Liver (tissue), 9 donors: ENCODE data around the gene LRFN5. TPM values are rescaled to one million over a fixed set of nuclear protein-coding genes. Genes with fewer than 3 reads are reported as not detected.

Source experiments
- DNase-seq: peaks from one replicate; pipeline ENCODE4 v3.0.0-alpha.2; 2017; ENCODE audit warnings: low spot score
- H3K27ac ChIP-seq, 2 donors: one replicate each; pipeline ENCODE4 v1.7.0; 2013; ENCODE audit warnings: inconsistent platforms in 2 of 2, low read length in 2 of 2, control low read depth in 1 of 2, low read depth in 1 of 2, mild to moderate bottlenecking in 1 of 2
- H3K27me3 ChIP-seq, 4 donors: one replicate each; pipeline versions ENCODE4 v1.6.1 to v1.7.0; 2013; ENCODE audit warnings: low read length in 3 of 4, inconsistent platforms in 1 of 4, mild to moderate bottlenecking in 1 of 4, moderate library complexity in 1 of 4; ENCODE audit not compliant: control insufficient read depth in 4 of 4, insufficient read depth in 4 of 4
- H3K36me3 ChIP-seq, 4 donors: one replicate each; pipeline versions ENCODE4 v1.6.1 to v1.7.0; 2013; ENCODE audit warnings: low read length in 3 of 4, mild to moderate bottlenecking in 3 of 4, low read depth in 1 of 4, moderate library complexity in 1 of 4; ENCODE audit not compliant: control insufficient read depth in 4 of 4, insufficient read depth in 3 of 4
- H3K4me1 ChIP-seq, 4 donors: one replicate each; pipeline versions ENCODE4 v1.6.1 to v1.7.0; 2013; ENCODE audit warnings: low read length in 3 of 4, mild to moderate bottlenecking in 3 of 4, moderate library complexity in 1 of 4; ENCODE audit not compliant: control insufficient read depth in 4 of 4, insufficient read depth in 4 of 4
- H3K4me3 ChIP-seq, 3 donors: one replicate each; pipeline versions ENCODE4 v1.6.1 to v1.7.0; 2013; ENCODE audit warnings: low read length in 3 of 3, control low read depth in 1 of 3, low read depth in 1 of 3, mild to moderate bottlenecking in 1 of 3
- H3K9ac ChIP-seq, 2 donors: one replicate each; pipeline ENCODE4 v1.7.0; 2013; ENCODE audit warnings: low read length in 2 of 2, mild to moderate bottlenecking in 2 of 2, moderate library complexity in 2 of 2, control low read depth in 1 of 2, low read depth in 1 of 2
- H3K9me3 ChIP-seq, 4 donors: one replicate each; pipeline versions ENCODE4 v1.6.1 to v1.7.0; 2013; ENCODE audit warnings: low read length in 3 of 4; ENCODE audit not compliant: control insufficient read depth in 4 of 4
- EGR1 ChIP-seq, 2 donors: IDR thresholded peaks; 2 replicates each; pipeline ENCODE4 v1.6.1; 2016 to 2018; ENCODE audit warnings: antibody characterized with exemption in 2 of 2, low read depth in 2 of 2
- FOXA1 ChIP-seq: IDR thresholded peaks from 2 replicates; pipeline ENCODE4 v1.6.1; 2016; ENCODE audit warnings: antibody characterized with exemption
- FOXA2 ChIP-seq: IDR thresholded peaks from 2 replicates; pipeline ENCODE4 v1.6.1; 2016; ENCODE audit warnings: antibody characterized with exemption
- GABPA ChIP-seq, 2 donors: IDR thresholded peaks in 1 of 2; conservative IDR thresholded peaks in 1 of 2; 2 replicates each; pipeline ENCODE4 v1.6.1; 2016; ENCODE audit warnings: antibody characterized with exemption in 2 of 2, mild to moderate bottlenecking in 1 of 2, moderate library complexity in 1 of 2
- HNF4A ChIP-seq, 2 donors: conservative IDR thresholded peaks; 2 replicates each; pipeline ENCODE4 v1.6.1; 2016; ENCODE audit warnings: antibody characterized with exemption in 2 of 2, mild to moderate bottlenecking in 2 of 2
- HNF4G ChIP-seq: IDR thresholded peaks from 2 replicates; pipeline ENCODE4 v1.6.1; 2016; ENCODE audit warnings: antibody characterized with exemption
- JUND ChIP-seq, 2 donors: IDR thresholded peaks; 2 replicates each; pipeline ENCODE4 v1.6.1; 2016; ENCODE audit warnings: antibody characterized with exemption in 2 of 2
- NR2F2 ChIP-seq: IDR thresholded peaks from 2 replicates; pipeline ENCODE4 v1.6.1; 2016; ENCODE audit warnings: antibody characterized with exemption
- RXRA ChIP-seq, 2 donors: IDR thresholded peaks; 2 replicates each; pipeline ENCODE4 v1.6.1; 2017 to 2018; ENCODE audit warnings: antibody characterized with exemption in 2 of 2, mild to moderate bottlenecking in 1 of 2
- WGBS: extraction: QIAGEN DNeasy Blood & Tissue Kit; methylation state at CpG from one replicate; pipeline ENCODE4 v1.1.7; 2013; 5-methylcytosine and 5-hydroxymethylcytosine counted together
- polyA plus RNA-seq, 2 donors: library from polyadenylated mRNA; stranded (reverse) in 1 of 2; unstranded in 1 of 2; fragments of 200-250 nt in 1 of 2; fragments of >200 nt in 1 of 2; fragmentation: Nextera tagmentation in 1 of 2; extraction: Ambion mirVana in 1 of 2; gene quantifications; one replicate each; pipeline versions ENCODE4 v1.2.1 to v1.2.3, GENCODE V29; 2013 to 2015
- total RNA-seq, 2 donors: library from RNA; depleted of rRNA; stranded (reverse); fragments of >200 nt; gene quantifications; one replicate each; pipeline ENCODE4 v1.2.3, GENCODE V29; 2014
- TF ChIP-seq, protein P1 (sequence below): IDR thresholded peaks from 2 replicates; pipeline ENCODE4 v1.6.1; 2016; ENCODE audit warnings: antibody characterized with exemption
- TF ChIP-seq, protein P2 (sequence below): IDR thresholded peaks from 2 replicates; pipeline ENCODE4 v1.6.1; 2016; ENCODE audit warnings: antibody characterized with exemption
- TF ChIP-seq, protein P3 (sequence below): fragments of 150-350 bp; IDR thresholded peaks from 2 replicates; pipeline ENCODE4 v1.5.1; 2017; ENCODE audit warnings: improper control_type of control experiment, low read depth, low read length; ENCODE audit not compliant: missing input control
- TF ChIP-seq, protein P4 (sequence below): IDR thresholded peaks from 2 replicates; pipeline ENCODE4 v1.6.1; 2016; ENCODE audit warnings: antibody characterized with exemption
- TF ChIP-seq, protein P5 (sequence below): IDR thresholded peaks from 2 replicates; pipeline ENCODE4 v1.6.1; 2016; ENCODE audit warnings: antibody characterized with exemption, mild to moderate bottlenecking
- donor health status: healthy.
- donor health status: healthy.
- donor health status: healthy.
- donor health status: healthy.
- donor health status: healthy.

LRFN5 gene
- total and polyA plus RNA-seq, 4 donors, result 0.07 to 0.23 (median 0.08) TPM; not detected in 1

DNA sequence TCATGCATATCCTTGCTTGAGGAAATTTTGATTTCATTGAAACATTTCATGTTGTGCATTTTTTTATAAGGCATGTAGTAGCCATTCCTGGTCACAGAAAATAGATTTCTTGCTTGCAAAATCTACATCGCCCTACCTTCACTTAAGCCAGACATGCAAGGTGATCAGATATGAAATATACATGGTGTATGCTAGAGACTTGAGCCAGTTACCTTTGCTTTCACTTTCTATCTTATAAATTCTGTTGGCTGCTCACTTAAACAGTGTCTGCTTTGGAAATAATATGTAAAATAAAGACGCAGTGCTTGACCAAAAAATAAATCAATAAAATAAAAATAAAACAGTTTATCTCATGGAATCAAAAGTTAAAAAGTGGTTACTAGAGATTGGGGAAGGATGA lies 136.5 kb downstream of the LRFN5 start:
- no peak overlapping the region for H3K9ac ChIP-seq
- H3K27me3 ChIP-seq, result no peaks in the 10 kb centered on the region
- H3K4me1 ChIP-seq, result no peaks in the 10 kb centered on the region
- no peak overlapping the region for H3K4me3 ChIP-seq
- H3K27ac ChIP-seq, result no peak overlapping the region
- WGBS, result 80% methylated on average over 2 of the region's 2 CpGs
- TF ChIP-seq EGR1 (IDR thresholded peaks at IDR 0.05; ENCODE audit: low read depth in 2 of 2) (no peak), FOXA1 (no peak), JUND (IDR thresholded peaks at IDR 0.05) (no peak), HNF4G (no peak), GABPA (IDR thresholded peaks at IDR 0.05 in 1 of 2, conservative IDR thresholded peaks at IDR 0.05 in 1 of 2) (no peak), RXRA (IDR thresholded peaks at IDR 0.05) (no peak), NR2F2 (no peak)
- TF ChIP-seq, protein P1, sequence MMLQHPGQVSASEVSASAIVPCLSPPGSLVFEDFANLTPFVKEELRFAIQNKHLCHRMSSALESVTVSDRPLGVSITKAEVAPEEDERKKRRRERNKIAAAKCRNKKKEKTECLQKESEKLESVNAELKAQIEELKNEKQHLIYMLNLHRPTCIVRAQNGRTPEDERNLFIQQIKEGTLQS, result no peak
- TF ChIP-seq, protein P2, sequence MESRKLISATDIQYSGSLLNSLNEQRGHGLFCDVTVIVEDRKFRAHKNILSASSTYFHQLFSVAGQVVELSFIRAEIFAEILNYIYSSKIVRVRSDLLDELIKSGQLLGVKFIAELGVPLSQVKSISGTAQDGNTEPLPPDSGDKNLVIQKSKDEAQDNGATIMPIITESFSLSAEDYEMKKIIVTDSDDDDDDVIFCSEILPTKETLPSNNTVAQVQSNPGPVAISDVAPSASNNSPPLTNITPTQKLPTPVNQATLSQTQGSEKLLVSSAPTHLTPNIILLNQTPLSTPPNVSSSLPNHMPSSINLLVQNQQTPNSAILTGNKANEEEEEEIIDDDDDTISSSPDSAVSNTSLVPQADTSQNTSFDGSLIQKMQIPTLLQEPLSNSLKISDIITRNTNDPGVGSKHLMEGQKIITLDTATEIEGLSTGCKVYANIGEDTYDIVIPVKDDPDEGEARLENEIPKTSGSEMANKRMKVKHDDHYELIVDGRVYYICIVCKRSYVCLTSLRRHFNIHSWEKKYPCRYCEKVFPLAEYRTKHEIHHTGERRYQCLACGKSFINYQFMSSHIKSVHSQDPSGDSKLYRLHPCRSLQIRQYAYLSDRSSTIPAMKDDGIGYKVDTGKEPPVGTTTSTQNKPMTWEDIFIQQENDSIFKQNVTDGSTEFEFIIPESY, result no peak
- TF ChIP-seq, protein P3, sequence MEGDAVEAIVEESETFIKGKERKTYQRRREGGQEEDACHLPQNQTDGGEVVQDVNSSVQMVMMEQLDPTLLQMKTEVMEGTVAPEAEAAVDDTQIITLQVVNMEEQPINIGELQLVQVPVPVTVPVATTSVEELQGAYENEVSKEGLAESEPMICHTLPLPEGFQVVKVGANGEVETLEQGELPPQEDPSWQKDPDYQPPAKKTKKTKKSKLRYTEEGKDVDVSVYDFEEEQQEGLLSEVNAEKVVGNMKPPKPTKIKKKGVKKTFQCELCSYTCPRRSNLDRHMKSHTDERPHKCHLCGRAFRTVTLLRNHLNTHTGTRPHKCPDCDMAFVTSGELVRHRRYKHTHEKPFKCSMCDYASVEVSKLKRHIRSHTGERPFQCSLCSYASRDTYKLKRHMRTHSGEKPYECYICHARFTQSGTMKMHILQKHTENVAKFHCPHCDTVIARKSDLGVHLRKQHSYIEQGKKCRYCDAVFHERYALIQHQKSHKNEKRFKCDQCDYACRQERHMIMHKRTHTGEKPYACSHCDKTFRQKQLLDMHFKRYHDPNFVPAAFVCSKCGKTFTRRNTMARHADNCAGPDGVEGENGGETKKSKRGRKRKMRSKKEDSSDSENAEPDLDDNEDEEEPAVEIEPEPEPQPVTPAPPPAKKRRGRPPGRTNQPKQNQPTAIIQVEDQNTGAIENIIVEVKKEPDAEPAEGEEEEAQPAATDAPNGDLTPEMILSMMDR, result no peak
- TF ChIP-seq, protein P4, sequence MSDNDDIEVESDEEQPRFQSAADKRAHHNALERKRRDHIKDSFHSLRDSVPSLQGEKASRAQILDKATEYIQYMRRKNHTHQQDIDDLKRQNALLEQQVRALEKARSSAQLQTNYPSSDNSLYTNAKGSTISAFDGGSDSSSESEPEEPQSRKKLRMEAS, result no peak
- TF ChIP-seq, protein P5, sequence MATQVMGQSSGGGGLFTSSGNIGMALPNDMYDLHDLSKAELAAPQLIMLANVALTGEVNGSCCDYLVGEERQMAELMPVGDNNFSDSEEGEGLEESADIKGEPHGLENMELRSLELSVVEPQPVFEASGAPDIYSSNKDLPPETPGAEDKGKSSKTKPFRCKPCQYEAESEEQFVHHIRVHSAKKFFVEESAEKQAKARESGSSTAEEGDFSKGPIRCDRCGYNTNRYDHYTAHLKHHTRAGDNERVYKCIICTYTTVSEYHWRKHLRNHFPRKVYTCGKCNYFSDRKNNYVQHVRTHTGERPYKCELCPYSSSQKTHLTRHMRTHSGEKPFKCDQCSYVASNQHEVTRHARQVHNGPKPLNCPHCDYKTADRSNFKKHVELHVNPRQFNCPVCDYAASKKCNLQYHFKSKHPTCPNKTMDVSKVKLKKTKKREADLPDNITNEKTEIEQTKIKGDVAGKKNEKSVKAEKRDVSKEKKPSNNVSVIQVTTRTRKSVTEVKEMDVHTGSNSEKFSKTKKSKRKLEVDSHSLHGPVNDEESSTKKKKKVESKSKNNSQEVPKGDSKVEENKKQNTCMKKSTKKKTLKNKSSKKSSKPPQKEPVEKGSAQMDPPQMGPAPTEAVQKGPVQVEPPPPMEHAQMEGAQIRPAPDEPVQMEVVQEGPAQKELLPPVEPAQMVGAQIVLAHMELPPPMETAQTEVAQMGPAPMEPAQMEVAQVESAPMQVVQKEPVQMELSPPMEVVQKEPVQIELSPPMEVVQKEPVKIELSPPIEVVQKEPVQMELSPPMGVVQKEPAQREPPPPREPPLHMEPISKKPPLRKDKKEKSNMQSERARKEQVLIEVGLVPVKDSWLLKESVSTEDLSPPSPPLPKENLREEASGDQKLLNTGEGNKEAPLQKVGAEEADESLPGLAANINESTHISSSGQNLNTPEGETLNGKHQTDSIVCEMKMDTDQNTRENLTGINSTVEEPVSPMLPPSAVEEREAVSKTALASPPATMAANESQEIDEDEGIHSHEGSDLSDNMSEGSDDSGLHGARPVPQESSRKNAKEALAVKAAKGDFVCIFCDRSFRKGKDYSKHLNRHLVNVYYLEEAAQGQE, result no peak
- H3K9me3 ChIP-seq, result peaks cover 0 to 2% (median under 1%) of the 10 kb centered on the region in 4 donors
- no peaks in the 10 kb centered on the region for H3K36me3 ChIP-seq
- no peak for DNase-seq

DNA sequence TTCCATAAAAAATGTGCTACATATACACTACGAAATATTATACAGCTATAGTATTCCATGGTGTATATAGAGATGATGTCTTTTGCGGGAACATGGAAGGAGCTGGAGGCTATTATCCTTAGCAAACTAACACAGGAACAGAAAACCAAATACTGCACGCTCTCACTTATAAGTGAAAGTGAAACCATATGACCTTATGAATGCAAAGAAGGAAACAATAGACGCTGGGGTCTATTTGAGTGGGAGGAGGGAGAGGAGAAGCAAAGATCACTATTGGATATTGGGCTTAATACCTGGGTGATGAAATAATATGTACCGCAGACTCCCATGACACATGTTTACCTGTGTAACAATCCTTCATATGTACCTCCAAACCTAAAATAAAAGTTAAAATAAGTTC lies 142.8 kb downstream of the LRFN5 start:
- H3K9me3 ChIP-seq, result no peaks in the 10 kb centered on the region

More for the DNA sequence above, 142.8 kb downstream of the LRFN5 start:
- peaks cover 0 to 4% (median 0%) of the 10 kb centered on the region in 4 donors for H3K4me1 ChIP-seq
- no peak overlapping the region for H3K27ac ChIP-seq
- no peak overlapping the region for H3K9ac ChIP-seq
- peak overlapping the region; percentile 3 to 36 (median 11) for H3K4me3 ChIP-seq
- TF ChIP-seq, protein P2, result no peak
- no peak for TF ChIP-seq HNF4A (conservative IDR thresholded peaks at IDR 0.05)
- TF ChIP-seq, protein P5, result no peak
- no peak for TF ChIP-seq FOXA2
- TF ChIP-seq HNF4G, result no peak
- TF ChIP-seq JUND (IDR thresholded peaks at IDR 0.05), result no peak
- 42% methylated on average over 5 of the region's 5 CpGs for WGBS
- H3K36me3 ChIP-seq, result no peaks in the 10 kb centered on the region
- DNase-seq, result no peak
- H3K27me3 ChIP-seq, result no peaks in the 10 kb centered on the region
